ENCODE data around the gene SMC1B. TPM values are rescaled to one million over a fixed set of nuclear protein-coding genes. Genes with fewer than 3 reads are reported as not detected.
A peak's percentile ranks its signal among the peaks of the same experiment; 100 is the strongest.

Gene SMC1B, protein sequence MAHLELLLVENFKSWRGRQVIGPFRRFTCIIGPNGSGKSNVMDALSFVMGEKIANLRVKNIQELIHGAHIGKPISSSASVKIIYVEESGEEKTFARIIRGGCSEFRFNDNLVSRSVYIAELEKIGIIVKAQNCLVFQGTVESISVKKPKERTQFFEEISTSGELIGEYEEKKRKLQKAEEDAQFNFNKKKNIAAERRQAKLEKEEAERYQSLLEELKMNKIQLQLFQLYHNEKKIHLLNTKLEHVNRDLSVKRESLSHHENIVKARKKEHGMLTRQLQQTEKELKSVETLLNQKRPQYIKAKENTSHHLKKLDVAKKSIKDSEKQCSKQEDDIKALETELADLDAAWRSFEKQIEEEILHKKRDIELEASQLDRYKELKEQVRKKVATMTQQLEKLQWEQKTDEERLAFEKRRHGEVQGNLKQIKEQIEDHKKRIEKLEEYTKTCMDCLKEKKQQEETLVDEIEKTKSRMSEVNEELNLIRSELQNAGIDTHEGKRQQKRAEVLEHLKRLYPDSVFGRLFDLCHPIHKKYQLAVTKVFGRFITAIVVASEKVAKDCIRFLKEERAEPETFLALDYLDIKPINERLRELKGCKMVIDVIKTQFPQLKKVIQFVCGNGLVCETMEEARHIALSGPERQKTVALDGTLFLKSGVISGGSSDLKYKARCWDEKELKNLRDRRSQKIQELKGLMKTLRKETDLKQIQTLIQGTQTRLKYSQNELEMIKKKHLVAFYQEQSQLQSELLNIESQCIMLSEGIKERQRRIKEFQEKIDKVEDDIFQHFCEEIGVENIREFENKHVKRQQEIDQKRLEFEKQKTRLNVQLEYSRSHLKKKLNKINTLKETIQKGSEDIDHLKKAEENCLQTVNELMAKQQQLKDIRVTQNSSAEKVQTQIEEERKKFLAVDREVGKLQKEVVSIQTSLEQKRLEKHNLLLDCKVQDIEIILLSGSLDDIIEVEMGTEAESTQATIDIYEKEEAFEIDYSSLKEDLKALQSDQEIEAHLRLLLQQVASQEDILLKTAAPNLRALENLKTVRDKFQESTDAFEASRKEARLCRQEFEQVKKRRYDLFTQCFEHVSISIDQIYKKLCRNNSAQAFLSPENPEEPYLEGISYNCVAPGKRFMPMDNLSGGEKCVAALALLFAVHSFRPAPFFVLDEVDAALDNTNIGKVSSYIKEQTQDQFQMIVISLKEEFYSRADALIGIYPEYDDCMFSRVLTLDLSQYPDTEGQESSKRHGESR
- polyA plus RNA-seq: under 1 TPM in 2 of 4 donors, not detected in 2; 0.04 to 0.35 TPM
- long read RNA-seq, donor 1: 0 reads
- long read RNA-seq, donor 2: 0 reads
- long read RNA-seq, donor 3: 0 reads
- long read RNA-seq, donor 4: 0 reads
- long read RNA-seq, donor 5: 0 reads
- long read RNA-seq, donor 6: 0 reads
- long read RNA-seq, donor 7: 0 reads
- long read RNA-seq, donor 8: 0 reads
- long read RNA-seq, donor 9: 0 reads
- long read RNA-seq, donor 10: 0 reads

DNA sequence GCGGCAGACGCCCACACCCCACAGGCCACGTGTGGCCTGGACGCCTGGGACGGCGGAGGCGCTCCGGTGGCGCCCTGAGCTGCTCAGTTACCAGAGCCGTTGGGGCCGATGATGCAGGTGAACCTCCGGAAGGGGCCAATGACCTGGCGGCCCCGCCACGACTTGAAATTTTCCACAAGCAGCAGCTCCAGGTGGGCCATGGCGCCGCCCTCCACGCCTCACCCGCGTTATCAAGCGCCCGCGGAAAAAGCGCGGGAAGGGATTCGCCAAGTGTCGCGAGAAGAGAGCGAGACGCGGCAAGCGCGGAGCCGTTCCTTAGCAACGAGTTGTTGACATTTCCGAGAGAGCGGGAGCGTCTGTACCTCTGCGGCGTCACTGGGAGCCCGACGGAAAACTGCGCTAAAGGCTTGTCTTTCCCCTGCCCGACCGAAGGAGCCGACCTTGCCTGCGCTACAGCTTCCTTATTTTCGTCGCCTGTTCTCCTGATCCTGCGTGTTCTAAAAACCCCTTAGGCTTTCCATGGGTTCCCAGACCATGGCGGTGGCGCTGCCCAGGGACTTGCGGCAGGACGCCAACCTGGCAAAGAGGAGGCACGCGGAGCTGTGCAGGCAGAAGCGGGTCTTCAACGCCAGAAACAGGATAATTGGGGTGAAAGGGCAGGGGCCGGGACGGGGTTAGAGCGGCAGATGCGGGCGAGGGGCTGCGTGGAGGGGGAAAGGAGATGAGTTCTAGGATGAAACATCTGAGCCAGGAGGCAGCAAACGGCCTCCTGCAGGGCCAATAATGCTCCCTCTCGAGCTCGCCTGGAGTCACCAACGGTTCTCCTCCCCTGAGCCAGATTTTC lies at the start of gene SMC1B, which contains the start of gene RIBC2:
TSS of gene SMC1B (minus strand) at position 232 of the 844 bp plus-strand sequence. CDS start at position 200, 32 bp downstream.
TSS of gene RIBC2 (plus strand) at position 326 of the 844 bp plus-strand sequence. CDS start at position 520, 194 bp downstream.
- Histone ChIP-seq H3K27ac (ENCODE audit: low read depth in 1 of 3, low read length in 2 of 3) (peak within 1 kb of the TSS in 1 of 3 donors; percentile 1), H3K4me1 (ENCODE audit: control insufficient read depth in 3 of 3, insufficient read depth in 2 of 3, low read depth in 1 of 3, low read length in 2 of 3) (peaks cover 0 to 4% (median 3%) of the 10 kb centered on the region in 3 donors), H3K27me3 (ENCODE audit: control insufficient read depth in 3 of 3, insufficient read depth in 3 of 3, low read length in 3 of 3) (no peaks in the 10 kb centered on the region), H3K9me3 (ENCODE audit: control insufficient read depth in 2 of 2, insufficient read depth in 1 of 2, low read depth in 1 of 2, low read length in 1 of 2) (peaks cover 0 to 5% of the 10 kb centered on the region in 2 donors), H3K36me3 (ENCODE audit: control insufficient read depth in 3 of 3, insufficient read depth in 2 of 3, low read depth in 1 of 3, low read length in 3 of 3) (peaks cover 0 to 6% (median 0%) of the 10 kb centered on the region in 3 donors), H3K4me3 (ENCODE audit: low read depth in 1 of 3, low read length in 3 of 3) (peak within 1 kb of the TSS in 2 of 3 donors; percentile 55 to 58)
- 4 to 15% (median 13%) methylated on average over 59 to 68 of the region's 68 CpGs for WGBS, 3 donors
- FAIRE-seq (no peak), DNase-seq (peak; percentile 77 to 94)

- DNase-seq (peak in 1 of 2 donors; percentile 53), FAIRE-seq (no peak)
- H3K4me1 ChIP-seq (ENCODE audit: control insufficient read depth in 3 of 3, insufficient read depth in 2 of 3, low read depth in 1 of 3, low read length in 2 of 3): no peaks in the 10 kb centered on the region
- no peaks in the 10 kb centered on the region for H3K36me3 ChIP-seq (ENCODE audit: control insufficient read depth in 3 of 3, insufficient read depth in 2 of 3, low read depth in 1 of 3, low read length in 3 of 3)
- H3K9me3 ChIP-seq (ENCODE audit: control insufficient read depth in 2 of 2, insufficient read depth in 1 of 2, low read depth in 1 of 2, low read length in 1 of 2): peaks cover 0 to 3% of the 10 kb centered on the region in 2 donors
- H3K27ac ChIP-seq (ENCODE audit: low read depth in 1 of 3, low read length in 2 of 3): no peak overlapping the region
- H3K4me3 ChIP-seq (ENCODE audit: low read depth in 1 of 3, low read length in 3 of 3): no peak overlapping the region
- WGBS, 3 donors: 62 to 82% (median 75%) methylated on average over 6 of the region's 6 CpGs
- H3K27me3 ChIP-seq (ENCODE audit: control insufficient read depth in 3 of 3, insufficient read depth in 3 of 3, low read length in 3 of 3): no peaks in the 10 kb centered on the region
Observed at GRCh38 chr22:45462034-45462655, 48.7 kb upstream of the SMC1B start.

DNA sequence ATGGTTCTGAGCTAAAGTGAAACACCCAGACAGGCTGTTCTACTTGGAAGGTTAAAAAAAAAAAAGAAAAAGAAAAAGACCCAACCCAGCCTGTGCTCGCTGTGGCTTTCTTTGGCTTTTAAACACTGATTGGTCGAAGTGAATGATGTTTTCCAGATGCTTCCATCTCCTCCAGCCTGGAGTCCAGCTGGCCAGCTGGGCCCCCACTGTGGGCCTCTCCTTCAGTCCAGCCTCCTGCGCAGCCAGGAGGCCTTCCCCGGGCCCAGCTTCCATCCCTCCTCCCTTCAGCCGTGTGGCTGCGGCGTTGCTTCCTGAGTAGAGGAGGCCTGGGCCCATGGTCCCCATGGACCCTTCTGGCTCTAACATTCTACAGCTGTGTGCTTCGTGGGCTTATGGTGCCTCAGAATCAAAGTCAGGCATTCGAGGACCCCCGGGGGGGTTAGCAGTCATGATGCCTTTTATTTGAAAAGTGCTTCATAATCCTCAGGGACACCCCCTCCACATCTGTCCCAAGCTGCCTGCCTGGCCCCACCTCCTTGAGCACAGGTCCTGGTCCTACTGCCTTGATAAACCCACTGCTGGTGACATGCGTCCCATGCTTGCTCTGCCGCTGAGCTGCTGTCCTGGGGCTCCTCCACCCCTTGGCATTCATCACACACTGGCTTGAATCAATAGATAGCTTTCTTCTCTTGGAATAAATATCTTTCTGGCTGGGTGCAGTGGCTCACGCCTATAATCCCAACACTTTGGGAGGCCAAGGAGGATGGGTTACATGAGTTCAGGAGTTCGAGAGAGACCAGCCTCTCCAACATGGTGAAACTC lies 47.1 kb upstream of the SMC1B start:
- FAIRE-seq: no peak
- peaks cover 0 to 3% of the 10 kb centered on the region in 2 donors for H3K9me3 ChIP-seq (ENCODE audit: control insufficient read depth in 2 of 2, insufficient read depth in 1 of 2, low read depth in 1 of 2, low read length in 1 of 2)
- H3K27ac ChIP-seq (ENCODE audit: low read depth in 1 of 3, low read length in 2 of 3): peak overlapping the region in 2 of 3 donors; percentile 21 to 45
- 61 to 79% (median 76%) methylated on average over 14 of the region's 14 CpGs for WGBS, 3 donors
- H3K4me3 ChIP-seq (ENCODE audit: low read depth in 1 of 3, low read length in 3 of 3): no peak overlapping the region
- peak in 1 of 2 donors; percentile 46 for DNase-seq
- H3K27me3 ChIP-seq (ENCODE audit: control insufficient read depth in 3 of 3, insufficient read depth in 3 of 3, low read length in 3 of 3): no peaks in the 10 kb centered on the region
- no peaks in the 10 kb centered on the region for H3K36me3 ChIP-seq (ENCODE audit: control insufficient read depth in 3 of 3, insufficient read depth in 2 of 3, low read depth in 1 of 3, low read length in 3 of 3)
- H3K4me1 ChIP-seq (ENCODE audit: control insufficient read depth in 3 of 3, insufficient read depth in 2 of 3, low read depth in 1 of 3, low read length in 2 of 3): no peaks in the 10 kb centered on the region

DNA sequence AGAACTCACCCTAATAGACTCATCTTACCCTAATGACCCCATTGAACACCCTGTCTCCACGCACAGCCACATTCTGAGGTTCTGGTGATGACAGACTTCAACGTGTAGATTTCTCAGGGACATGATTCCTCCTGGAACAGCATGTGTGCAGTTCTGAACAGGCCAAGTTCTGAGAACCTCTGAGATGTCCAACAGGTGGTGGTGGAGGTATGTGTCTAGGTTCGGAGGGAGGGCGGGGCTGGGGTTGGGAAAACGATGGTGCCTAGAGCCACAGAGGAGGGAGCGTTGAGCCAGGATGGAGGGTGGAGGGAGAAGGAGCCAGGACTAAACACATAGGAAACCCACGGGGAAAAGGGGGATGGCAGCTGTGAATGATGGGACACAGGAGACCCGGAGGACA lies 45.8 kb upstream of the SMC1B start:
- Histone ChIP-seq H3K4me1 (ENCODE audit: control insufficient read depth in 3 of 3, insufficient read depth in 2 of 3, low read depth in 1 of 3, low read length in 2 of 3) (no peaks in the 10 kb centered on the region), H3K4me3 (ENCODE audit: low read depth in 1 of 3, low read length in 3 of 3) (no peak overlapping the region), H3K9me3 (ENCODE audit: control insufficient read depth in 2 of 2, insufficient read depth in 1 of 2, low read depth in 1 of 2, low read length in 1 of 2) (peaks cover 0 to 3% of the 10 kb centered on the region in 2 donors), H3K27me3 (ENCODE audit: control insufficient read depth in 3 of 3, insufficient read depth in 3 of 3, low read length in 3 of 3) (no peaks in the 10 kb centered on the region), H3K36me3 (ENCODE audit: control insufficient read depth in 3 of 3, insufficient read depth in 2 of 3, low read depth in 1 of 3, low read length in 3 of 3) (no peaks in the 10 kb centered on the region), H3K27ac (ENCODE audit: low read depth in 1 of 3, low read length in 2 of 3) (peak overlapping the region in 1 of 3 donors; percentile 51)
- DNase-seq: no peak
- FAIRE-seq: no peak
- 86 to 91% (median 91%) methylated on average over 8 of the region's 8 CpGs for WGBS, 3 donors

GRCh38 chr22:45458532-45458931 lies 45.1 kb upstream of the SMC1B start:
- Histone ChIP-seq H3K9me3 (ENCODE audit: control insufficient read depth in 2 of 2, insufficient read depth in 1 of 2, low read depth in 1 of 2, low read length in 1 of 2) (peaks cover 0 to under 1% of the 10 kb centered on the region in 2 donors), H3K4me3 (ENCODE audit: low read depth in 1 of 3, low read length in 3 of 3) (no peak overlapping the region), H3K27ac (ENCODE audit: low read depth in 1 of 3, low read length in 2 of 3) (no peak overlapping the region), H3K36me3 (ENCODE audit: control insufficient read depth in 3 of 3, insufficient read depth in 2 of 3, low read depth in 1 of 3, low read length in 3 of 3) (no peaks in the 10 kb centered on the region), H3K27me3 (ENCODE audit: control insufficient read depth in 3 of 3, insufficient read depth in 3 of 3, low read length in 3 of 3) (no peaks in the 10 kb centered on the region), H3K4me1 (ENCODE audit: control insufficient read depth in 3 of 3, insufficient read depth in 2 of 3, low read depth in 1 of 3, low read length in 2 of 3) (no peaks in the 10 kb centered on the region)
- WGBS, 3 donors: 91 to 96% (median 93%) methylated on average over 13 of the region's 13 CpGs
- no peak for DNase-seq
- FAIRE-seq: no peak

- no peak for FAIRE-seq
- no peaks in the 10 kb centered on the region for H3K9me3 ChIP-seq (ENCODE audit: control insufficient read depth in 2 of 2, insufficient read depth in 1 of 2, low read depth in 1 of 2, low read length in 1 of 2)
- H3K36me3 ChIP-seq (ENCODE audit: control insufficient read depth in 3 of 3, insufficient read depth in 2 of 3, low read depth in 1 of 3, low read length in 3 of 3): no peaks in the 10 kb centered on the region
- H3K4me1 ChIP-seq (ENCODE audit: control insufficient read depth in 3 of 3, insufficient read depth in 2 of 3, low read depth in 1 of 3, low read length in 2 of 3): no peaks in the 10 kb centered on the region
- no peaks in the 10 kb centered on the region for H3K27me3 ChIP-seq (ENCODE audit: control insufficient read depth in 3 of 3, insufficient read depth in 3 of 3, low read length in 3 of 3)
- no peak for DNase-seq
- H3K27ac ChIP-seq (ENCODE audit: low read depth in 1 of 3, low read length in 2 of 3): no peak overlapping the region
- no peak overlapping the region for H3K4me3 ChIP-seq (ENCODE audit: low read depth in 1 of 3, low read length in 3 of 3)
- 54 to 79% (median 56%) methylated on average over 8 of the region's 8 CpGs for WGBS, 3 donors
Observed at GRCh38 chr22:45456811-45457210, 43.4 kb upstream of the SMC1B start.

Measured in small intestine (tissue), 16 donors.